Epithelial cell of umbilical artery (primary cell): ENCODE results near the gene SGO2. TPM values are rescaled to one million over a fixed set of nuclear protein-coding genes. Genes with fewer than 3 reads are reported as not detected.

Experiments
- total RNA-seq: library from RNA; depleted of rRNA; stranded (reverse); fragments of >200 nt; gene quantifications from 2 replicates; pipeline ENCODE4 v1.2.3, GENCODE V29; 2014

The SGO2 gene
- total RNA-seq, result 10.7 and 14.1 TPM in 2 replicates

GRCh38 chr2:200525882-200526651 lies at the start of gene SGO2:
SGO2 (plus strand) TSS chr2:200526207; CDS start chr2:200532976, 6,769 bp downstream.

GRCh38 chr2:200509612-200510433 lies 16.2 kb upstream of the SGO2 start, which contains the start of gene KCTD18:
KCTD18 (minus strand) TSS chr2:200510068; CDS start chr2:200507016, 3,052 bp downstream.

GRCh38 chr2:200585730-200586643 lies 60.0 kb downstream of the SGO2 start, which contains the start of gene AOX1:
AOX1 (plus strand) TSS chr2:200586014; CDS start chr2:200586109, 95 bp downstream.

Other genes with a start within 250 kb of the SGO2 start
- gene SPATS2L, start 219.5 kb upstream of the SGO2 start, total RNA-seq, result 24.0 and 43.8 TPM in 2 replicates
- gene KCTD18, start 16.1 kb upstream of the SGO2 start, total RNA-seq, result 9.1 and 18.1 TPM in 2 replicates
- gene AOX1, start 59.8 kb downstream of the SGO2 start, total RNA-seq, result 0.32 and 2.0 TPM in 2 replicates